ENCODE data around the gene SLC47A1. TPM values are rescaled to one million over a fixed set of nuclear protein-coding genes. Genes with fewer than 3 reads are reported as not detected.
"Not testable (repeated sequence)": the region's sequence is repeated elsewhere in the genome, so short reads cannot be mapped to it uniquely, and the experiment has no call there.

SLC47A1 gene
- total RNA-seq, 1 donor from 2014 or later, result 0.35 TPM

GRCh38 chr17:19519388-19520291, 14.0 kb upstream of the SLC47A1 start:
- DNase-seq (ENCODE audit: extremely low read depth, low read depth, low spot score), result not testable (repeated sequence)

GRCh38 chr17:19520641-19521040, 13.0 kb upstream of the SLC47A1 start:
- no peak for DNase-seq (ENCODE audit: extremely low read depth, low read depth, low spot score)

- DNase-seq (ENCODE audit: extremely low read depth, low read depth, low spot score), result no peak
Observed at GRCh38 chr17:19523690-19524089, 10.0 kb upstream of the SLC47A1 start.

GRCh38 chr17:19526950-19527349, 6.7 kb upstream of the SLC47A1 start:
- not testable (repeated sequence) for DNase-seq (ENCODE audit: extremely low read depth, low read depth, low spot score)

- DNase-seq (ENCODE audit: extremely low read depth, low read depth, low spot score), result no peak
Observed at GRCh38 chr17:19531780-19532501, 1.7 kb upstream of the SLC47A1 start.

- no peak for DNase-seq (ENCODE audit: extremely low read depth, low read depth, low spot score)
Observed at GRCh38 chr17:19533036-19533717, 477 bp upstream of the SLC47A1 start.

- DNase-seq (ENCODE audit: extremely low read depth, low read depth, low spot score), result no peak
Observed at GRCh38 chr17:19534562-19535149, 1.0 kb downstream of the SLC47A1 start.

- no peak for DNase-seq (ENCODE audit: extremely low read depth, low read depth, low spot score)
Observed at GRCh38 chr17:19537111-19537510, 3.5 kb downstream of the SLC47A1 start.

- no peak for DNase-seq (ENCODE audit: extremely low read depth, low read depth, low spot score)
Observed at GRCh38 chr17:19538095-19539039, 4.7 kb downstream of the SLC47A1 start.

GRCh38 chr17:19539040-19539399, 5.4 kb downstream of the SLC47A1 start:
- no peak for DNase-seq (ENCODE audit: extremely low read depth, low read depth, low spot score)

- DNase-seq (ENCODE audit: extremely low read depth, low read depth, low spot score), result no peak
Observed at GRCh38 chr17:19539841-19540311, 6.2 kb downstream of the SLC47A1 start.

GRCh38 chr17:19540706-19541370, 7.2 kb downstream of the SLC47A1 start:
- DNase-seq (ENCODE audit: extremely low read depth, low read depth, low spot score), result no peak

GRCh38 chr17:19541445-19541844, 7.8 kb downstream of the SLC47A1 start:
- no peak for DNase-seq (ENCODE audit: extremely low read depth, low read depth, low spot score)

GRCh38 chr17:19542247-19542646, 8.6 kb downstream of the SLC47A1 start:
- no peak for DNase-seq (ENCODE audit: extremely low read depth, low read depth, low spot score)

GRCh38 chr17:19544366-19544765, 10.7 kb downstream of the SLC47A1 start:
- no peak for DNase-seq (ENCODE audit: extremely low read depth, low read depth, low spot score)

- DNase-seq (ENCODE audit: extremely low read depth, low read depth, low spot score), result no peak
Observed at GRCh38 chr17:19546289-19547065, 12.8 kb downstream of the SLC47A1 start.

GRCh38 chr17:19549746-19550623, 16.3 kb downstream of the SLC47A1 start:
- no peak for DNase-seq (ENCODE audit: extremely low read depth, low read depth, low spot score)

Measured in glomerular endothelial cell (primary cell).